ENCODE data around the gene CACNA1B. TPM values are rescaled to one million over a fixed set of nuclear protein-coding genes. Genes with fewer than 3 reads are reported as not detected.
A peak's percentile ranks its signal among the peaks of the same experiment; 100 is the strongest.

The CACNA1B gene
- total RNA-seq, 6 donors from 2014 or later: 0.03 to 0.15 (median 0.03) TPM; not detected in 3

DNA sequence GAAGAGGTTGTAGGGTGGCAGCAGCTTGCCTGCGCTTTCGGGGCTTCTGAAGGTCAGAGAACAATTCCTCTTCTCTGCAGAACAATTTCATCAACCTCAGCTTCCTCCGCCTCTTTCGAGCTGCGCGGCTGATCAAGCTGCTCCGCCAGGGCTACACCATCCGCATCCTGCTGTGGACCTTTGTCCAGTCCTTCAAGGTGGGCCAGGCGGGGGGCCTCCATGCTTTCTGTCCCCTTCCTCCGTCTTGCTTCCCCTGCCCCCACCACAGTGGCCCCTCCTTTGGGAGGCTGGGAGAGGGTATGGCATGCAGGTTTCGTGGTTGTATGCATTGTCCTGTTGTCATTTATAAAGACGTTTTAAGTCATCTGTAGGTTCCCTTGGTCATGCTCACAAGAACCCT, 195.8 kb downstream of the CACNA1B start:
- DNase-seq (peak in 1 of 2 donors; percentile 12), ATAC-seq (ENCODE audit: low FRiP score in 2 of 2) (no peak)
- no peaks in the 10 kb centered on the region for H3K27me3 ChIP-seq
- WGBS, 2 donors: 83 to 86% methylated on average over 12 of the region's 12 CpGs
- TF ChIP-seq EP300 (IDR thresholded peaks at IDR 0.05) (no peak), POLR2A (IDR thresholded peaks at IDR 0.05) (no peak), POLR2AphosphoS5 (IDR thresholded peaks at IDR 0.05) (no peak), CTCF (IDR thresholded peaks at IDR 0.05) (no peak)
- H3K36me3 ChIP-seq: no peaks in the 10 kb centered on the region
- H3K27ac ChIP-seq: no peak overlapping the region
- no peaks in the 10 kb centered on the region for H3K9me3 ChIP-seq
- H3K4me1 ChIP-seq: no peaks in the 10 kb centered on the region
- H3K4me3 ChIP-seq: no peak overlapping the region

GRCh38 chr9:138073808-138074207, 196.2 kb downstream of the CACNA1B start:
- TF ChIP-seq EP300 (IDR thresholded peaks at IDR 0.05) (no peak), CTCF (IDR thresholded peaks at IDR 0.05) (no peak), POLR2A (IDR thresholded peaks at IDR 0.05) (no peak), POLR2AphosphoS5 (IDR thresholded peaks at IDR 0.05) (no peak)
- Histone ChIP-seq H3K27me3 (no peaks in the 10 kb centered on the region), H3K36me3 (no peaks in the 10 kb centered on the region), H3K9me3 (no peaks in the 10 kb centered on the region), H3K27ac (no peak overlapping the region), H3K4me3 (no peak overlapping the region), H3K4me1 (no peaks in the 10 kb centered on the region)
- ATAC-seq (ENCODE audit: low FRiP score in 2 of 2) (no peak), DNase-seq (peak in 1 of 2 donors; percentile 6)
- 88 to 89% methylated on average over 11 to 12 of the region's 12 CpGs for WGBS, 2 donors

GRCh38 chr9:138074516-138074915, 196.9 kb downstream of the CACNA1B start:
- no peak for TF ChIP-seq POLR2A (IDR thresholded peaks at IDR 0.05)
- TF ChIP-seq POLR2AphosphoS5 (IDR thresholded peaks at IDR 0.05): no peak
- no peak for TF ChIP-seq EP300 (IDR thresholded peaks at IDR 0.05)
- Histone ChIP-seq H3K36me3 (no peaks in the 10 kb centered on the region), H3K27ac (no peak overlapping the region), H3K4me1 (no peaks in the 10 kb centered on the region), H3K9me3 (no peaks in the 10 kb centered on the region), H3K27me3 (no peaks in the 10 kb centered on the region), H3K4me3 (no peak overlapping the region)
- ATAC-seq (ENCODE audit: low FRiP score in 2 of 2) (no peak), DNase-seq (peak in 1 of 2 donors; percentile 9)
- WGBS, 2 donors: 88 to 96% methylated on average over 13 to 17 of the region's 18 CpGs

- Histone ChIP-seq H3K4me1 (no peaks in the 10 kb centered on the region), H3K9me3 (no peaks in the 10 kb centered on the region), H3K27me3 (no peaks in the 10 kb centered on the region), H3K27ac (no peak overlapping the region), H3K4me3 (no peak overlapping the region), H3K36me3 (no peaks in the 10 kb centered on the region)
- TF ChIP-seq CTCF (IDR thresholded peaks at IDR 0.05) (no peak), POLR2AphosphoS5 (IDR thresholded peaks at IDR 0.05) (no peak), EP300 (IDR thresholded peaks at IDR 0.05) (no peak), POLR2A (IDR thresholded peaks at IDR 0.05) (no peak)
- ATAC-seq (ENCODE audit: low FRiP score in 2 of 2): no peak
- DNase-seq: peak in 1 of 2 donors; percentile 18
- WGBS, 2 donors: 79 to 82% methylated on average over 11 to 19 of the region's 20 CpGs
Observed at GRCh38 chr9:138075496-138075895, 197.9 kb downstream of the CACNA1B start.

DNA sequence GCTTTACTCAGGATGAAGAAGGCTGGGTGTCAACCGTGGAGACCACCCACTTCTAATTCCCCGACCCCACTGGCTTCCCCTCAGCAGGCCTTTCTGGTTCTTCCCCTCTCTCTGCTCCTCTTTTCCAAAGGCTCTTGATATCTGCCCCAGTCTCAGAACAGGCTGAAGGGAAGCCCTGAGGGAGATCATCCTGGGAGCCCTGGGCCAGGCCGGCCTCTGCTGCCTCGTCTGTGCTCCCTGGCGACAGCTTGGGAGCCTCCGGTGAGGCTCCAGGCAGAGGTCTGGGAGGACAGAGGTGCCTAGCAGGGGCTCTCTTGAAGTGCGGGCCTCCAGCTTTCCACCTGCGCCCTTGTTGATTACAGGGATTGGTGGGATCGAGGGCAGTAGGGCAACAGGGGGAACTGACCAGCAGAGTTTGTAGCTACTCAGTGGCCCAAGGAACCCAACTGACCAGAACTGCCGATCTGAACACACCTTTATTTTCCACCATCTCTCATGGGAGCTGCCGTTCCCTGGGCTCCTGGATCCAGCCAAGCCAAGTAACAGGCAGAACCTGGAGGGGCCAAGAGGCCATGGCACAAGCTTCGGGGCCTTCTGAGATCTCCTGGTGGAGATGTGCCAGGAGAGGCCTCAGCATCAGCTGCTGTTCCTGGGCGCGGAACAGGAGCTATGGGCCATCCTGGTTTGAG, 198.5 kb downstream of the CACNA1B start:
- DNase-seq: peak in 1 of 2 donors; percentile 6
- WGBS, 2 donors: 81 to 89% methylated on average over 7 to 14 of the region's 14 CpGs
- H3K4me1 ChIP-seq: no peaks in the 10 kb centered on the region
- no peaks in the 10 kb centered on the region for H3K36me3 ChIP-seq
- no peak overlapping the region for H3K27ac ChIP-seq
- H3K9me3 ChIP-seq: no peaks in the 10 kb centered on the region
- ATAC-seq (ENCODE audit: low FRiP score in 2 of 2): no peak
- no peaks in the 10 kb centered on the region for H3K27me3 ChIP-seq
- no peak for TF ChIP-seq POLR2AphosphoS5 (IDR thresholded peaks at IDR 0.05)
- TF ChIP-seq EP300 (IDR thresholded peaks at IDR 0.05): no peak
- TF ChIP-seq POLR2A (IDR thresholded peaks at IDR 0.05): no peak
- TF ChIP-seq CTCF (IDR thresholded peaks at IDR 0.05): no peak
- H3K4me3 ChIP-seq: no peak overlapping the region

Data from upper lobe of left lung (tissue), 6 donors.